Ovary (tissue), 9 donors: ENCODE data around the gene GCHFR. TPM values are rescaled to one million over a fixed set of nuclear protein-coding genes. Genes with fewer than 3 reads are reported as not detected.

Experiments used
- DNase-seq, 5 donors: peaks; one replicate each; pipeline ENCODE4 v3.0.0-alpha.2; 2019 to 2020
- H3K27ac ChIP-seq, 2 donors: fragments of 200-600 bp; one replicate each; pipeline versions ENCODE4 v1.5.1 to v1.8.0; 2019 to 2022
- H3K27me3 ChIP-seq: fragments of 200-600 bp; one replicate; pipeline ENCODE4 v1.8.0; 2022
- H3K36me3 ChIP-seq: fragments of 200-600 bp; sonication (generic); one replicate; pipeline ENCODE4 v1.5.1; 2019
- H3K4me1 ChIP-seq: one replicate; pipeline ENCODE4 v1.8.1; 2013; ENCODE audit warnings: mild to moderate bottlenecking, moderate library complexity; ENCODE audit not compliant: insufficient read depth
- H3K4me3 ChIP-seq: fragments of 200-600 bp; sonication (generic); one replicate; pipeline ENCODE4 v1.5.1; 2017
- H3K9me3 ChIP-seq, 2 donors: fragments of 200-600 bp in 1 of 2; sonication (generic) in 1 of 2; one replicate each; pipeline versions ENCODE4 v1.5.1 to v1.8.1; 2013 to 2019; ENCODE audit warnings: mild to moderate bottlenecking in 1 of 2, moderate library complexity in 1 of 2
- EP300 ChIP-seq: sonication (generic); formaldehyde crosslinking; IDR thresholded peaks from one replicate; pipeline ENCODE4 v1.6.1; 2017; ENCODE audit warnings: antibody characterized with exemption
- POLR2A ChIP-seq: fragments of 450-650 bp; IDR thresholded peaks from one replicate; pipeline ENCODE4 v1.6.1; 2017; ENCODE audit warnings: antibody characterized with exemption, mild to moderate bottlenecking, moderate library complexity
- WGBS, 3 donors: extraction: QIAGEN DNeasy Blood & Tissue Kit in 1 of 3; methylation state at CpG; one replicate each; pipeline versions ENCODE4 v1.1.5 to v1.1.7; 2013 to 2017; 5-methylcytosine and 5-hydroxymethylcytosine counted together
- intact Hi-C, 4 donors: fragments of 100-400 bp; cut with DNase I; formaldehyde crosslinking; loops; one replicate each; pipeline versions ENCODE4 v1.11.0 to v1.15.1; 2022 to 2023
- polyA plus RNA-seq, 2 donors: library from polyadenylated mRNA; stranded (reverse); fragments of 200-250 nt in 1 of 2; fragments of 350-450 nt in 1 of 2; fragmentation: Illumina TruSeq in 1 of 2; extraction: RNeasy Lipid Tissue Mini Kit (QIAGEN cat#74804) in 1 of 2; gene quantifications; one replicate each; pipeline ENCODE4 v1.2.3, GENCODE V29; 2013 to 2014
- total RNA-seq, 7 donors: library from RNA; depleted of rRNA in 2 of 7; stranded (reverse); fragments of >200 nt in 2 of 7; fragmentation: NEBNext Ultra II Directional in 3 of 7; extraction: Animal tissue kit (Norgen Biotek cat#: 25700) in 3 of 7; gene quantifications; one replicate each; pipeline versions ENCODE4 v1.1.0 to v1.2.4, GENCODE V29; 2016 to 2023
- TF ChIP-seq, protein P1 (sequence below), 3 donors: fragments of 450-650 bp in 2 of 3; fragments of 200-600 bp in 1 of 3; IDR thresholded peaks; one replicate each; pipeline versions ENCODE4 v1.5.1 to v1.8.0; 2016 to 2022; ENCODE audit warnings: antibody characterized with exemption in 3 of 3, mild to moderate bottlenecking in 1 of 3
- donor health status: DM: no; HTN: no; CAD: no; lungs with moderate emphysema.
- donor health status: DM: no; HTN: no; CAD: no.
- donor health status: Bipolar disorder and iron deficiency.
- donor health status: DM: yes; HTN: yes; CAD: no.
- donor health status: DM: no; HTN: no; CAD: no.
- donor health status: DM: yes; HTN: yes; CAD: no.

The GCHFR gene
- total and polyA plus RNA-seq, 9 donors = 2.8 to 40.1 (median 20.8) TPM

DNA sequence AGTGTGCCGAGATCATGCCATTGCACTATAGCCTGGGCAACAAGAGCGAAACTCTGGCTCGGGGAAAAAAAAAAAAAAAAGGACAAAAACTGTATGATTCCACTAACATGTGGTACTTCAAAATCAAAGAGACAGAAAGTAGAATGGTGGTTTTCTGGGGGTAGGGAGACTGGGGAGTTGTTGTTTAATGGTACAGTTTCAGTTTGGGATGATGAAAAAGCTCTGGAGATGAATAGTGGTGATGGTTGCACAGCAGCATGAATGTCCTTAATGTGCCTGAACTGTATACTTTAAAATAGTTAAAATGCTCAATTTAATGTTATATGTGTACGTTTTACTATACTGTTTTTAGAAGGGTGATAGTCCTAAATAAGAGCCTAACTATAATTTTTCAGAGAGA lies 41.5 kb upstream of the GCHFR start:
- intact Hi-C loops = no loop called here
- 79 to 88% (median 82%) methylated on average over 4 of the region's 4 CpGs for WGBS, 3 donors
- no peak for TF ChIP-seq EP300
- TF ChIP-seq, protein P1, sequence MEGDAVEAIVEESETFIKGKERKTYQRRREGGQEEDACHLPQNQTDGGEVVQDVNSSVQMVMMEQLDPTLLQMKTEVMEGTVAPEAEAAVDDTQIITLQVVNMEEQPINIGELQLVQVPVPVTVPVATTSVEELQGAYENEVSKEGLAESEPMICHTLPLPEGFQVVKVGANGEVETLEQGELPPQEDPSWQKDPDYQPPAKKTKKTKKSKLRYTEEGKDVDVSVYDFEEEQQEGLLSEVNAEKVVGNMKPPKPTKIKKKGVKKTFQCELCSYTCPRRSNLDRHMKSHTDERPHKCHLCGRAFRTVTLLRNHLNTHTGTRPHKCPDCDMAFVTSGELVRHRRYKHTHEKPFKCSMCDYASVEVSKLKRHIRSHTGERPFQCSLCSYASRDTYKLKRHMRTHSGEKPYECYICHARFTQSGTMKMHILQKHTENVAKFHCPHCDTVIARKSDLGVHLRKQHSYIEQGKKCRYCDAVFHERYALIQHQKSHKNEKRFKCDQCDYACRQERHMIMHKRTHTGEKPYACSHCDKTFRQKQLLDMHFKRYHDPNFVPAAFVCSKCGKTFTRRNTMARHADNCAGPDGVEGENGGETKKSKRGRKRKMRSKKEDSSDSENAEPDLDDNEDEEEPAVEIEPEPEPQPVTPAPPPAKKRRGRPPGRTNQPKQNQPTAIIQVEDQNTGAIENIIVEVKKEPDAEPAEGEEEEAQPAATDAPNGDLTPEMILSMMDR (IDR thresholded peaks at IDR 0.05) = no peak
- no peaks in the 10 kb centered on the region for H3K4me1 ChIP-seq
- no peaks in the 10 kb centered on the region for H3K9me3 ChIP-seq
- H3K4me3 ChIP-seq = no peak overlapping the region
- no peaks in the 10 kb centered on the region for H3K27me3 ChIP-seq
- DNase-seq = no peak
- no peaks in the 10 kb centered on the region for H3K36me3 ChIP-seq
- no peak overlapping the region for H3K27ac ChIP-seq

DNA sequence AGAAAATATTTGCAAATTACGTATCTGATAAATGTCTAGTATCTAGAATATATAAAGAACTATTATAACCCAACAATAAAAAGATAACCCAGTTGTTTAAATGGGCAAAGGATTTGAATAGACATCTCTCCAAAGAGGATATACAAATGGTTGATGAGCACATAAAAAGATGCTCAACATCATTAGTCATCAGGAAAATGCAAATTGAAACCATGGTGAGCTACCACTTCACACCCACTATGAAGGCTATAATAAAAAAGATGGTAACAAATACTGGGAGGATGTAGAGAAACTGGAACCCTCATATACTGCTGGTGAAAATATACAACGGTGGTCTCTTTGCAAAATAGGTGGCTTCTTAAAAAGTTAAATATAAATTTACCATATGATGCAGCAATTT lies 40.9 kb upstream of the GCHFR start:
- 86 to 95% (median 90%) methylated on average over 2 of the region's 2 CpGs for WGBS, 3 donors
- Histone ChIP-seq H3K4me1 (no peaks in the 10 kb centered on the region), H3K27ac (no peak overlapping the region), H3K27me3 (no peaks in the 10 kb centered on the region), H3K36me3 (no peaks in the 10 kb centered on the region), H3K9me3 (no peaks in the 10 kb centered on the region), H3K4me3 (no peak overlapping the region)
- TF ChIP-seq, protein P1 (IDR thresholded peaks at IDR 0.05) = no peak
- TF ChIP-seq EP300 = no peak
- TF ChIP-seq POLR2A = no peak
- DNase-seq = no peak
- intact Hi-C loops = no loop called here

DNA sequence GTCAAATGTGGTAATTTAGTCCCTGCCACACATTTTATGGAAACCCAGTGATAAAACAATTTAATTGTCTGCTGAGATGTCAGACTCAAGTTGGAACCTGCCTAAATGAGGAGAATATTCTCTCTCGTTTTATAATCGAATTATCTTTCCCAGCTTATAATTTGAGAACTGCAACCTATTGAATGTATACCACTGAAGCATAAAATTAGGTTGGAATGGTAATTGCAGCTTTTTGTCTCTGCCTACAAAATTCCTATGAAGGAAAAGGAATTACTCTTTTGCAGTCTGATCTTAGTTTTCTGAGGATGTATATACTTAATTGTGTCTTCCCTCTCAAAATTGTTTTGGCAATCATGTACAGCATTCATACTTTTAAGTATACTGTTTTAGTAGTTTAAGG lies 39.9 kb upstream of the GCHFR start:
- Histone ChIP-seq H3K27ac (no peak overlapping the region), H3K4me3 (no peak overlapping the region), H3K4me1 (no peaks in the 10 kb centered on the region), H3K36me3 (no peaks in the 10 kb centered on the region), H3K9me3 (no peaks in the 10 kb centered on the region), H3K27me3 (no peaks in the 10 kb centered on the region)
- 77 to 88% (median 78%) methylated on average over 2 of the region's 2 CpGs for WGBS, 3 donors
- intact Hi-C loops = no loop called here
- TF ChIP-seq POLR2A (no peak), EP300 (no peak)
- TF ChIP-seq, protein P1 (IDR thresholded peaks at IDR 0.05) = no peak
- DNase-seq = no peak

DNA sequence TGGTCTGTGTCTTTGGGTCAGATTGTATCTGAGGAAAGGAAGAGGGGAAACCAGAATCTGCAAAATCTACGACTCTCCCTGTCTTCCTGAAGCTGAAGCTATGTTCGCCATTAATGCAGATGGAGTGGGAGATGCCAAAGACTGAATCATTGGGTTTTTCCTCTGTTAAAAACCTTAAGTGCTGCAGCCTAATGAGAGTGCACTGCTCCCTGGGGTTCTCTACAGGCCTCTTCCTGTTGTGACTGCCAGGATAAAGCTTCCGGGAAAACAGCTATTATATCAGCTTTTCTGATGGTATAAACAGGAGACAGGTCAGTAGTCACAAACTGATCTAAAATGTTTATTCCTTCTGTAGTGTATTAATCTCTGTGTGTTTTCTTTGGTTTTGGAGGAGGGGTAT lies 32.8 kb upstream of the GCHFR start:
- H3K36me3 ChIP-seq = no peaks in the 10 kb centered on the region
- TF ChIP-seq POLR2A (no peak), EP300 (no peak)
- TF ChIP-seq, protein P1 (IDR thresholded peaks at IDR 0.05) = no peak
- no peaks in the 10 kb centered on the region for H3K9me3 ChIP-seq
- intact Hi-C loops = no loop called here
- H3K27me3 ChIP-seq = no peaks in the 10 kb centered on the region
- H3K27ac ChIP-seq = no peak overlapping the region
- WGBS, 3 donors = 71 to 81% (median 76%) methylated on average over 3 of the region's 3 CpGs
- DNase-seq = no peak
- no peaks in the 10 kb centered on the region for H3K4me1 ChIP-seq
- no peak overlapping the region for H3K4me3 ChIP-seq

DNA sequence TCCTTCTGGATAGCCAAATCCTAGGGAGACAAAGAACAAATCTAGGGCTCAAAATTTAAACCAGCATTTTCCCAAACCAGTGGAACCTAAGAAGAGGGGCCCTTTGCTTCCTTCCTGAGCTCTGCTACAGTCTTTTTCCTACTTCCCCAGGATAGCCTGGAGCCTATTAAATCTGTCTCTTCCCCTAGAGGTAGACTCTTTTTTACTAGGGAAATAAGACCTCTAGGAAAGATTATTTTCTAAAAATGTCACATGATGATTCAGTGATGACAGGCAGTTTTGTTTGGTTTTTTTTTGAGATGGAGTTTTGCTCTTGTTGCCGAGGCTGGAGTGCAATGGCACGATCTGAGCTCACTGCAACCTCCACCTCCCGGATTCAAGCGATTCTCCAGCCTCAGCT lies 27.3 kb upstream of the GCHFR start:
- no peaks in the 10 kb centered on the region for H3K27me3 ChIP-seq
- H3K27ac ChIP-seq = no peak overlapping the region
- TF ChIP-seq POLR2A = no peak
- TF ChIP-seq, protein P1 (IDR thresholded peaks at IDR 0.05) = no peak
- no peak for TF ChIP-seq EP300
- no peaks in the 10 kb centered on the region for H3K9me3 ChIP-seq
- H3K36me3 ChIP-seq = no peaks in the 10 kb centered on the region
- no peak overlapping the region for H3K4me3 ChIP-seq
- intact Hi-C loops = no loop called here
- WGBS, 3 donors = 86 to 92% (median 91%) methylated on average over 4 of the region's 4 CpGs
- H3K4me1 ChIP-seq = no peaks in the 10 kb centered on the region
- no peak for DNase-seq
